Stimulated activated CD4-positive, alpha-beta T cell treated with anti-CD3 and anti-CD28 coated beads, Interleukin-4, amount 100 ng/mL, for 4 hours (primary cell): Measurements from ENCODE around the gene P2RY12.

Experiments used
- DNase-seq, 2 experiments: peaks; one replicate each; pipeline ENCODE4 v3.0.0-alpha.2; 2020

Gene P2RY12

DNA sequence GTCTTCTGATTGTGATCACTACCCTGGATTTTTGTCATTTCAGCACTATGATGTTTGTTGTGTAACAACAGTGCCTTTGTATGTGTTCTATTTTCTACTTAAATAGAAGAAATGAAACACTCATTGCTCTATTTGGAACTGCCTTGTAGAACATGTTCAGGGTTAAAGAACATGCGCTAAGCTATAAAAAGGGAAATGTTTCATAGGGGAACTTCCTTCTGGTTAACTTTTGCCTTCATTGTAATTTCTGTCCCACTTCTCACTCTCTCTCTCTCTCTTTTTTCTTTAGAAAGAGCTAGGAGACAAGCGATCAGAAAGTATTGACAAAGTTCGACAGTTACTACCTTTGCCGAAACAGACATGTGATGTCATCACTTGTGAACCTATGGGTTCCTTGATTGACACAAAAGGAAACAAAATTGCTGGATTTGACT, at the start of gene P2RY12:
TSS of gene P2RY12 (minus strand) at position 13 of the 434 bp plus-strand sequence. CDS start 45,908 bp downstream, outside the sequence.
- DNase-seq: no peak

DNA sequence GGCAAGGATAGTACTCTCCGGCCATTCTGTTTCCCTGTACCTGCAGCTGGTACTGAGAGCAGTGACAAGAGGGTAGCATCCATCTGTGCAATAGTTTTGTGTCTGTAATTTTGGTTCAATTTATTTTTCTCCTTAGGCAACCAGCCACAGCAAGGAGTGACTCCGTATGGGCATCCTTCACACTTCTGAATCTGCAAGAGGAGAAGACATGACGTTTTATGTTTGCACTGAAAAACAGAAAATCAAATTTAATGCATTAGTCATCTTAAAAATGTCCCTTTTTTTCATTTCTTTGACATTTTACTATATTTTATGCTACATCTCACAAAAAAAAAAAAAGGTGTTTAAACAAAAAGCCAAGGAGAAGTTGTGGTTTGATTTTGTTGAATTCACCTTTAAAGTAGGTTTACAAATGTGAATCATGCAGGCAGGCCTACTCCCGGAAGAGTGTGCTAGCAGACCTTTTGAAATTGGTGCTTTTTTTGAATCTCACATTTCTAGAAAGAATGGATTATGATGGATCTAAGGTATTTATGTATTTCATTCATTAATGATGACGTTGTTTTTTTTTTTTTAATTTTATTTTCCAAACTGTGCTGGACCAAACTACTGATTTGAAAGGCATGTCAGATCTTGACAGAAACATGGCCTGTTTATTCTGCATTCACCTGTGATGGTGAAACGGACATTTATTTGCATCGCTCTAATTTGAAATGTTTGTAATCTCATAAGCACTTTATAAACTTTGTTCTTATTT, 48.2 kb upstream of the P2RY12 start:
- no peak for DNase-seq

DNA sequence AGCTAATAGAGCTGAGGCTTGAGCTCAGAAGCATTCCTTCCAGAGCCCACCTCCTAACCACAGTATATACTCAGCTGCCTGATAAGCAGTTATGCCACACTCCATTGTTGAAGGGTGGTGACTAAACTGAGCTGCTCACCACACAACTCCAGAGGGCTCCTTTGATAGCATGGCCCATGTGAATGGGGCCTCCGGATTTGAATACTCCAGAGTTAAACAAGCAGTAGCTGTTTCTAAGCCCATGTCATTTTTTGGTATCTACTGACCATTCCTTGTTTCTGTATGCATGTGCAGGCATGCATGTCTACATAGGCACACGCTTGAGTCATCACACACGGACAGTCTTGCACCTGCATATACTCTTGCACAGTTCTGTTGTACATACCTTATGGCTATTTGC, 47.4 kb upstream of the P2RY12 start:
- DNase-seq: no peak

DNA sequence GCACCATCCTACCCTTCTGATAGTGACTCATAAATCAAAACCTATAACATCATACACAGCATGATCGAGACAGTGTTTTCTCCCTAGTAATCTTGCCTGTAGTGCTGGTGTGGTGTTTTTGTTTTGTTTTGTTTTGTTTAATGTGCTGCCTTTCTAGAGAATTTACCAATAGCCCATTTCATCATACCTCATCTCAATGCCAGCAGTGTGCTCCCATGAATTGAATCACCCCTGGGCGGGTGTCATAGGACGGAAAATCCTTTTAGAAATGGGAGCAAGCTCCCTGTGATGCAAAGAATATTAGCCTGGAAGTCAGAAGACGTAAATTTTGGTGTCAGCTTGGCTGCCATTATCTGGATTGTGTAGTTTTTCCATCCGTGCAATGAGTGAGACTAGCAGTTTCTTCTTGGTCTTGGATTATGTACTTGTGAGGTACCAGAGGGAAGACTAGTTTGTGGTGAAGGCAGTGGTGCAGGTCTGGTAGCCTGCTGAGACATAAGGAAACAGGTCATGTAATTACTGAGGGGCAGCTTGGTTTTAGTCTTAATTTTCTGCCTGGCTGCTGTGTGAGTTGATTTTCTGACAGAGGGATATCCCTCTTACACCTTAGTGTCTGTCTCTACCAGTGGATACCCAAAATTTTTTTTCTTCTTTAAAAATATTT, 46.4 kb upstream of the P2RY12 start:
- DNase-seq: no peak

DNA sequence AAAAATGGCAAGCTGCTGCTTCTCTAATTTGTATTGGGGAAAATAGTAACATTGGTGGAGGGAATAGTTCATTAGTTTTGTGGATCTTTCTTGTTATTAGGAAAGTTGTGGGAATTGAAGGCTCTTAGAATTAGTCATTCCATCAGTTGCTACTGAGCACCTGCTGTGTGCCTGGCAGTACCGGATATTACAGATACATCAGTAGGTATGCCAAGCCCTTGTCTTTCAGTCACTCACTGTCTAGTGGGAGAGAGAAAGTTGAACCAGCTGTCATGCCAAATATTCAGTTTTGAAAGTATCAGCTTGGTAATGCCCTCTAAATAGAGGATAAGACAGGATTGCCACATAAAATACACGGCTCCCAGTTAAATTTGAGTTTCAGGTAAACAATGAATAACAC, 43.8 kb upstream of the P2RY12 start:
- DNase-seq: no peak

DNA sequence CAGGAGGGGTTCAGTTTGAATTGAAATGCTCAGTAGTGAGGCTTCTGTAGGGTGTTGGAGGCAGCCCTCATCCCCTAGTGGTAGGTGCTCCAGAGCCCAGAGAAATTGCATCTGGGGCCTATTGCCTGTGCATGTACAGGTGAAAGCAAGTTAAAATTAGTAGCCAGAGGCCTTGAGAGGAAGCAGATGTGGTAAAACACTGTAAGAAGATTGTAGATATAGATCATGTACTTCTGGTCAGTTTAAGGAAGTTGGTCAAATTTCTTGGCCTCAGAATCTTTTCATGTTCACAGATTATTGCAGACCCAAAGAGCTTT, 41.7 kb upstream of the P2RY12 start:
- DNase-seq: no peak

DNA sequence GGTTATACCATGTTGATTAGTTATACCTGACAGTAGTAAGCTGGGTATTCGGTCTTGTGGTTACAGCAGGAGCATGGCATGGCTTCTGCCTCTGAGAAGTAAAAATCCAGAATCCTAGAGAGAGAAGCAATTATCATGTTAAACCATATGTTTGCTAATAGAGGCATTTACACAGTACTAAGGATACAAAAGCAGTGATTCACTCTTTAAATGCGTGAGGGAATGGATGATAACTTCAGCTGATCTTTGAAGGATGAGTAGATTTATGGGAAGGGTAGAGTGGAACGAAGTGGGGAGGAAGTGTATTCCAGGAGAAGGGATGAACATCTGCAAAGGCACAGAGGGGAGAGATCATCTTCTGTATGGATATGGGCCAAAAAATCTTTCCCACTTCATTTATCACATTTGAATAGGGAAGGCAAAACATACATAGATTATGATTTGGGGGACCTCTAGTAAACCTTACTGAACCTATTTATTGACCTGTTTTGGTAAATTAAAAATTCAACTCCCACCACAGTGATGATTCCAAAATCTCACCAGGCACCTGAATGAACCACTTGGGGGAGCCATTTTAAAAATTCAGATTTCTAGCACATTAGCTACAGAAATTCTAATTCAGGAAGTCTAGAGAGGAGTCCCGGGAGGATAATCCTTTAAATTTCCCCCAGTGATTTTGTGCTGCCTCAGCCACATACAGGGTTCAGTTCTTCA, 41.2 kb upstream of the P2RY12 start:
- no peak for DNase-seq

DNA sequence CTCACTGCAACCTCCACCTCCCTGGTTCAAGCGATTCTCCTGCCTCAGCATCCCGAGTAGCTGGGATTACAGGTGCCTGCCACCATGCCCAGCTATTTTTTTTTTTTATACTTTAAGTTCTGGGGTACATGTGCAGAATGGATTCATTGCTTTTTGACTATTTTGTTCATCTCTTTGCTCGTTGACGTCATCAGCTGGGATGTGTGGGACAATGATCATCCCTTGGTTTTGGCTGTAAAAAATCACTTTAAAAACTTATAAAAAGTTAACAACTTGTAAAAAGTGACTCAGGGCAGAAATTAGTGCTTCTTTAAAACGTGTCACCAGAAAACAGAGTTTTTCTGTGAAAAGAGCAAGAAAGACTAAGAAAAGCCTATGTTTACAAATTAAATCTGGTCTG, 38.5 kb upstream of the P2RY12 start:
- no peak for DNase-seq

DNA sequence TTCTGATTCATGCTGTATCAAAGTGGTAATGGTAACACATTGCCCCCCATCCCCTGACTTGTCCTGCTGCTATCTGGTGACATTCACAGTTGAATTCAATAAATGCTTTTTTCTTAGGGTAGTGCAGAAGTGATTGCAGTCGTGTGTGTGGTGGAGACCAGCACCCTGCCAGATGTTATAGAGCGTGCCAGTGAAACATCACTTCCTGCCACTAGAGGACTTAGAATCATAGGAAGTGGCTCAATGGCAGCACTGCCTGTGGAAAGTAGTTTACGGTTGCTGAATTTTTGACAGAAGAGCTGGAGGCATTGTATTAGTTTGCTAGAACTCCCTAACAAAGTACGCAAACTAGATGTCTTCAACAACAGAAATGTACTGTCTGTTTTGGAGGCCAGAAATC, 37.4 kb upstream of the P2RY12 start:
- DNase-seq: no peak

DNA sequence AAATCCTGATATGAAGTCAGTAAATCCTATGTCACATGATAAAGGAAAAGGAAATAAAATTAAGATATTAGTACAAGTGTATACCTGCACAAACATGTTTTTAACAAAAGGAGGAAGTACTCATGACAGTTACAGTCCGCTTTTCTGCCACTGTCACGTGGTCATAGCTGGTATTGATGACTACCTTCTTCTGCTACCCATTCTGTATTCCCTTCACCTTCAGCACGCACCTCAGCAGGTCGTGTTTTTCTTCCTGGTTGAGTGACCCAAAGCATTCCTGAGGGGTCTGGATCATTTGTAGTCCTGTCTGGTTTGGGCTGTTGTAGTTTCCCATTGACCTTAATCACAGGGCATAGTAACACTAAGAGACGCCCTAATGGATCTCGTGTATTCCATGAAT, 35.3 kb upstream of the P2RY12 start:
- DNase-seq: no peak

DNA sequence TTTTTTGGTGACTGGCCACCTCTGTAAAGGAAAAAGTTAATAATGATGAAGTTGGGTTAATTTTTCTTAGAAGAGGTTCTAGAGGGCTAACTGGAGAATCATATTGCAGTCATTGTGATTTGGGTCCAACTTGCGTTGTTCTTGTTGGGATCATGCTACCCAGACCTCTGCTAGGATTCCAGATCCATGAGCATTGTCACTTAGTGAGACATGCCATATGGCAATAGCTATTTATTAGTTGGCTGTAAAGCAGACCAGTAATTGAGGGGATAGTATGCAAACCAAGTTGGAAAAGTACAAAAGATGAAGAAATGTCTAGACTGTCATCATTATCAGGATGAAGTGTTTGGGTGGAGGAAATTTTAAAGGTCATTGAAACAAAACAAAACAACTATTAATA, 30.7 kb upstream of the P2RY12 start:
- DNase-seq: no peak

DNA sequence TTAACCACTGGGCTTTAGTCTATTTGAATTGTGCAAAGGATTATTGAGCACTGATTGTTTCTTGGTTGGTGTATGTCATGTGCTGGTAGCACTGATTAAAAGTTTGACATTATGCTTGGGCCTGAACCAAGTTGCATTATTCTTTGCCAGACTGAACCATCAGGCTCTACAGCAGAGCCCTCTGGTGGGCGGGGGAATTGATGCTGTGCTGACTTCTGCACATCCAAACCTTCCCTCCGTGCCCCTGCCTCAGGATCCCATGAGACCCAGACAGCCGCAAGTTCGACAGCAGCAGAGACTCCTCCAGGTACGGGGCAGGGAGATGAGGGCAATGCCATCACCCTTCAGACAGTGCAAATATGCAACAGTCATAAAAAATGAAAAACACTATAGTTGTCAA, 28.4 kb upstream of the P2RY12 start:
- DNase-seq: no peak

DNA sequence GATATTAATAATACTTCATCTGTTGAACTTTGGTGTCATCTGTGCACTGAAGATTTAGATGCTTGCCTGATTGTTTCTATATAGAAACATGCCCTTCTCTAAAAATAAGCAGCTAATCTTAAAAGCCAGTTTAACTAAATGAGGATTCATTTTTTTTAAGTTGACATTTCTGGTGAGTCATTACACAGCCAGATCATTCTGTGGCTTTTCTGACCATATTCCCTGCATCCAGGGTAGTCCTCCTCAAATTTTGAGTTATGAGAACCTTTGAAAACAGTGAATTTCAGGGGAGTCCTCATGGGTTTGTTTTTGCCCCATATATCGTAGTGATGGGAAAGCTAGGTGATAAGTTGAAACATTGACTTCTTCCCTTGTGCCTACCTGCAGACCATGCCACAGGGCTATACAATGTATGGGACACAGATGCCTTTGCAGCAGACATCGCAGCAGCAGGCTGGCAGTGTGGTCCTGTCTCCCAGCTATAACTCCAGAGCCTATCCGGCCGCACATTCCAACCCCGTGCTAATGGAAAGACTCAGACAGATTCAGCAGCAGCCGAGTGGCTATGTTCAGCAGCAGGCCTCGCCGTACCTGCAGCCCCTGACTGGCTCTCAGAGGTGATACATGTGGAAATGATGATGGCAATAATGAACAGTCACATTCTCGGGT, 26.5 kb upstream of the P2RY12 start:
- no peak for DNase-seq

DNA sequence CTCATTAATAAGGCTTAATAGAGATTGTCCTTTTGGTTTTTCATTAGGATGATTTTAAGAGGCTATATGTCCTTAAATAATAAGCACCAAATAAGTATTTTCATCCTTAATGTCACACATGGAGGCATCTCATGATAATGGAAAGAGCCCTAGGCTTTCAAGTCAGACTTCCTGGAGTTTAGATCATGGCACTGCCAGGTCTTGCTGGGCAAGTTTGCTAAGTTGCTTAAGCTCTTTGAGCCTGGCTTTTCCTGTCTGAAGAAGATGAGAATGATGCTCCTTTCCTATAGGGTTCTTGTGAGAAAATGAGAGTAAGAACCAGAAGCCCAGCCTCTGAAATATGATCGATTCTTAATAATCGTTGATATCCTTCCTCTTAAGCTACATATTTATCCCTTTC, 23.4 kb upstream of the P2RY12 start:
- DNase-seq: no peak

DNA sequence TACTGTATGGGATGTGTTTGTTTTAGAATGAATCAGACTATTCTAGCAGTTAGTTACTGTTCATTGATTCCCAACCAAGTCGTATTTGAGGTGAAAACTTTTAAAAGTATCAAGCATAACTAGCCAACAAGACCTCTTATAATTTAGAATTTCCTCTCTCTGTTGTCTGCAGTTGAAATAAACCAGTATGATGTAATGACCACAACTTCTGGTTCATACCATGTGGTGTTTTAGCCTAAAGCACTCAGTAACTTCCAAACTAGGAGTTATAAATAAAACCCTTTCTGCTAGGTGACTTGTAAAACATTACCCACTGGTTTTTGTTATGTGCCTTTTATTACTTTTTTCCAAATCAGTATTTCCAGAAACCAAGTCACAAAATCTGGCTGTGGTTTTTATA, 19.8 kb upstream of the P2RY12 start:
- DNase-seq: no peak

DNA sequence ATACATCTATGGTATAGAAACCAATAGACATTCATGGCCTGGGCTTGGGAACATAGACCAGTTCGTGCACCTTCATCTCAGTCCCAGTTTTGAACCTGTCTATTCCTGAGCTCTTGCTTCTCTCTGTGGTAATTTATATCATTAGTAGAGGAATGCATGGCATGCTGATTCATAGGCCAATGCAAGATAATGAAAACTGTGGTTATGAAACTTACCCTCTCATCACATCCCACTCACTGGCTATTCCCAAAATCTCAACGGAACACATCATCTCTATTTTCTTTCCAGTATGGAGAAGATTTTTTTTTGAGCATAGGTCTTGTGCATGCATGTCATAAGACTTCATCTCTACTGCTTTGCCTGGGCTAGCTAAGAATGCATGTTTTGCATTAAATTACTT, 18.7 kb upstream of the P2RY12 start:
- no peak for DNase-seq

DNA sequence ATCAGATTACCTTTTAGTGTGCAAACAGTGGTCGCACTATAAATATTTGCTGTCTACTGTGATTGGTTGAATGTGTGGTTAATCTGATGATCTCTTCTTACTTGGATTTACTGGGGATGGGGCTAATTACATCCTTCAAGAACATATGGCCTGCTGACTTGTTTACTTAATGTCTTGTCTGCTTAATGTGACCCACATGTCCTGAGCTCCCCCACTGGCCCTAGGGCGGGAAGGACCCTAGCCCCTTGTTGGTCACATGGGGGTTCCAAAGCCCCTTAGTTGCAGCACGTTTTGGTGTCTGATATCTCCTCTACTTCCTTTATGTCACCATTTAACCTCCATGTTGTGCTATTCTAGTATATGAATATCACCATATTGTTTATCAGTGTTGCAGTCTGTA, 17.8 kb upstream of the P2RY12 start:
- no peak for DNase-seq

DNA sequence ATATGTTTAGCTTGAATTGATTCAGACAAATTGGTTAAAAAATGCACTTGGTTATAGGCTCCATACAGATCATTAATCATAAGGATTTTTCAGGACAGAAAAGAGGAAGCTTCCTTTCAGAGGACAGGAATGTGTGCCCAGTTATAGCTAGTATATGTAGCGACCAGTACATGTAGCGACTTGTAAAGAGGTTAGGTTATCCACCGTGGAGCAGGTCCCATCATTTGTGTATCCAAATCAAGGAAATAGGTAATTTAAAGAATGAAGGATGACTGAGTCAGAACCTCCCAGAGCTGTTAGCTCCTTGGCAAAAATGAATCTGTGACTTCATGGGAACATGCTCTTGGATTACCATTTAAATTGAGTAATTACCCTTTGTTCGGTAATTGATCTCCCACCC, 15.8 kb upstream of the P2RY12 start:
- DNase-seq: no peak

DNA sequence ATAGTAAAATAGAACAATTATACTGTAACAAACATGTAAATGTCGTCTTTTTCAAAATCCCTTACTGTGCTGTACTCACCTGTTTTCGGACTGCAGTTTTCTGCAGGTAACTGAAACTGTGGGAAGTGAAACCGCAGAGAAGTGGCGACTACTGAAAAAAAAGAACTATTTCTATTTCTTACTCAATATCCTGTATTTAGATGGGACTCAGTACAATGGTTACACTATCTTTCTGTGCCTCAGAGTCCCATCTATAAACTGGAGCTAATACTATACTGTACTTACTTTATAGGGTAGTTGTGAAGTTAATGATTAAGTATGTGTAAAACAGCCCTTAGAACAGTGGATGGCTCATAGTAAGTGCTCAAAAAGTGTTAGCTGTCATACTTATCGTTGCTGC, 14.3 kb upstream of the P2RY12 start:
- DNase-seq: no peak

DNA sequence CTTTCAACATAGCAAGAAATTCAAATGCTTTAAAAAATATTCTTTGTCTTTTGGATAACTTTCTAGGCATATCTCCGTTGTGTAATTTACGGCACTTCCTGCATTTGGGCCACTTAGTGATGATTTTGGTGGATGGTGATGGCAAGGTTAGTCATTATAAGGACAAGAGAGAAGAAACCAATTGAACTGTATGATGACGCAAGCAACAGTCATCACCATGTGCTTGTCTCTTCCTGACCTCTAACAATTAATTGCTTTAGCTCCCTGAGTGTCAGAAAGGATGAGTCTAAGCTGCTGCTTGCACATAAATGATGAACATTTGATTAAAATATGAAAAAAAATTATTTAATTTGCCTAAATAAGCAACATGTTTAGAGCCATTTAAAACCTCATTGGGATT, 11.3 kb upstream of the P2RY12 start:
- no peak for DNase-seq

DNA sequence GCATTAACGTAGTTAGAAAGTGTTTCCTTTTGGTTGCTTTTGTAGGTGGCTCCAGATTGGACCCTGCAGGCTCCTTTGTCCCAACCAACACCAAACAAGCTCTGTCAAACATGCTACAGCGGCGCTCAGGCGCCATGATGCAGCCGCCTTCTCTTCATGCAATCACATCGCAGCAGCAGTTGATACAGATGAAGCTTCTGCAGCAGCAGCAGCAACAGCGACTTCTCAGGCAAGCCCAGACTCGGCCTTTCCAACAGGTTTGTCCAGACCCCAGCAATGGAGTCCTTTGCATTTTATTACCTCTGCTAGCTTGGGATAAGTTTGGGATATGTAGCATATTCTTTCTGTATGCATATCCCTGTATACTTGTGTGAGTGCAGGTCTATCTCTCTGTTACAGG, 10.1 kb upstream of the P2RY12 start:
- DNase-seq: no peak

DNA sequence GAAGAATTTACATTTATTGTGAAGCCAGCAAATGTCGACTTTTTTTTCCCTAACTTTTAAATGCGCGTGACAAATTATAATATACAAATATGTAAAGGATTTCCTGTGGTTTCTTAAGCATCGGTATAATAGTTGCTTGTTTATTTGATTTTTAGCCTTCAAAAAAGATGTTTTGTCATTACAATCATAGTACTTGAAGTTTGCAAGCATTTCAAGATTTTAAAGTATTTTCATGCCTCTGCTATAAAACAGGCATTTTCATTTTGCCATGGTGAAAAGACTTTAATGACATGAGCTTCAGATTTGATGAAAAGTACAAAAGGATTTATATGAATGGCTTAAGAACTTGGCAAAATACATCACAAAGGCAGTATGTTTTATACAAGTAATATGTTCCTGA, 9.4 kb upstream of the P2RY12 start:
- DNase-seq: no peak

DNA sequence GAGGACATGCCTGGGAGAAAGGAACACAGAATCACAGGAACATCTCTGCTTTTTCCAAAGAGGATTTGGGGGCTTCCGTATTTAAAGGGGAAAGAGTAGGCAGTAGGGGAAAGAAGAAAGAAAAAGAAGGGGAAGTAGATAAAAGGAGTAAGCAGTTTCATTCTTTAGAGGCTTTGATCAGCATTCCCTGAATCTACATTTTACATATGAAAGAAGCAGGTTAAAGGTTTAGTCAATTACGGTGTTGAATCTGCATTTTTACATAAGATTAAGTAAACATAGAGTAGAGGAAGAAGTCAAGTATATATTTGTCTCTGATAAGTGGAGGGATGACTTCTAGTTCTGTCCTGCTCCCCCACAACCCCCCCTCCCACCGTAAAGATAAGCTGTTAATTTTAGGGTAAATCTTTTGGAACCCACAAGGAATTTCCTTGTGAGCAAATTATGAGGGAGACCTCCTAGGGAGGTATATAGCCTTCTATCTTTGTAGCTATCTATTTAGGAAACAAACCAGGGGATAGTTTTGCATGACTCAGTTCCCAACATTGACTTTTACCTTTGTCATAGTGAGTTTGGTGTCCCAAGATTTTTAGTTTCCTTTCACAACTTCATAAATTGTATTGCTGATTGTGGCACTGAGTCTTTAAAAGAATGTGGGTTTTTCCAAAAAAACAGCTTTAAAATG, 8.7 kb upstream of the P2RY12 start:
- DNase-seq: no peak
